Stimulated activated naive CD8-positive, alpha-beta T cell treated with anti-CD3 and anti-CD28 coated beads, Interleukin-15, Interleukin-2, amounts not matched to agents 100 ng/mL and 50 ng/mL, for 24 hours (primary cell): ENCODE data around the gene MYO1E.
A peak's percentile ranks its signal among the peaks of the same experiment; 100 is the strongest.

Experiments
- H3K27ac Mint-ChIP-seq: one replicate; pipeline ENCODE4 v1.8.0; 2021; ENCODE audit warnings: mild to moderate bottlenecking, mixed read lengths
- H3K27me3 Mint-ChIP-seq: one replicate; pipeline ENCODE4 v1.8.0; 2021; ENCODE audit warnings: mixed read lengths
- H3K36me3 Mint-ChIP-seq: one replicate; pipeline ENCODE4 v1.8.0; 2021; ENCODE audit warnings: low read depth, mixed read lengths
- H3K4me1 Mint-ChIP-seq: one replicate; pipeline ENCODE4 v1.8.0; 2021; ENCODE audit warnings: low read depth, mixed read lengths
- H3K4me3 Mint-ChIP-seq: one replicate; pipeline ENCODE4 v1.8.0; 2021; ENCODE audit warnings: mild to moderate bottlenecking, mixed read lengths
- H3K9me3 Mint-ChIP-seq: one replicate; pipeline ENCODE4 v1.8.0; 2021; ENCODE audit warnings: mixed read lengths

MYO1E gene

GRCh38 chr15:59304034-59304795 is 68.5 kb downstream of the MYO1E start:
- Mint-ChIP-seq H3K36me3 (no peaks in the 10 kb centered on the region), H3K4me3 (no peak overlapping the region), H3K27me3 (no peaks in the 10 kb centered on the region), H3K27ac (no peak overlapping the region), H3K4me1 (peaks cover 58% of the 10 kb centered on the region), H3K9me3 (no peaks in the 10 kb centered on the region)

DNA sequence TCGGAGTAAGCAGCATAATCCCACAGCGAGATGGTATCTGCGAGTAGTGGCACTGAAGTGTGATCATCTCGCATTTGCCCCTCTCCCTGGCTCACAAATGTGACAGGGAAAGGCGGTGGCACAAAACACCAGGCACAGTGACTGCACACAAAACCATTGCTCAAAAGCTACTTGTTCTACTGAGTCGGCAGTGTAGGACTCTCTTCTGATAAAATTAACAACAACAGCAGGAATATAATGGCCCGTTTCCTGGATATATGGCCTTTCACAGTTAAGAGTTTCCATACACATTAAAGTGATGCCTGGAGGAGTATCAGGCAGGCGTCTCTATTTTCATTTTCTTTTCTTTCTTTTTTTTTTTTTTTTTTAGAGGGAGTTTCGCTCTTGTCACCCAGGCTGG is 69.0 kb downstream of the MYO1E start:
- Mint-ChIP-seq H3K4me3 (no peak overlapping the region), H3K27me3 (no peaks in the 10 kb centered on the region), H3K9me3 (no peaks in the 10 kb centered on the region), H3K36me3 (no peaks in the 10 kb centered on the region), H3K27ac (no peak overlapping the region), H3K4me1 (peaks cover 64% of the 10 kb centered on the region)

GRCh38 chr15:59303136-59303535 is 69.5 kb downstream of the MYO1E start:
- H3K4me1 Mint-ChIP-seq, result peaks cover 69% of the 10 kb centered on the region
- H3K27ac Mint-ChIP-seq, result no peak overlapping the region
- no peaks in the 10 kb centered on the region for H3K9me3 Mint-ChIP-seq
- no peaks in the 10 kb centered on the region for H3K36me3 Mint-ChIP-seq
- no peak overlapping the region for H3K4me3 Mint-ChIP-seq
- H3K27me3 Mint-ChIP-seq, result no peaks in the 10 kb centered on the region

DNA sequence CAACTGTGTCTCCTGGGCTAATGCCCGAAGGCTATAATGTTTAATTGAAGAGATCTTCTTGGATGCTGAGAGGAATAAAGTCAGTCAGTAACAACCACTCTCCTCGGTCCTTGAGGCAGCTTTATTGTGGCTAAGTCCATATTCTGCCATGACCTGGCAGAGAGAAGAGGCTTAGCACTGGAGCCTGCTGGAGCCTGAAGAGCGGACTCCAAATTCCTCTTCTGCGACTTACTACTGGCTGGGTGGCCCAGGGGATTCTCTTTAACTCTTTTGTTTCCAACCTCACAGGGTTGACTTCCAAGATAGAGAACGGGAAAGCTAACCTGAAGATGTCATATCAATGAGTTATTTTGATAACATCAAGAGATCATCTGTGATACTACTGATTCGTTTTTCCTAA is 71.1 kb downstream of the MYO1E start:
- peak overlapping the region; percentile 74 for H3K27ac Mint-ChIP-seq
- no peaks in the 10 kb centered on the region for H3K36me3 Mint-ChIP-seq
- H3K4me3 Mint-ChIP-seq, result peak overlapping the region; percentile 4
- peaks cover 78% of the 10 kb centered on the region for H3K4me1 Mint-ChIP-seq
- H3K9me3 Mint-ChIP-seq, result no peaks in the 10 kb centered on the region
- H3K27me3 Mint-ChIP-seq, result no peaks in the 10 kb centered on the region

- H3K9me3 Mint-ChIP-seq, result no peaks in the 10 kb centered on the region
- peak overlapping the region; percentile 97 for H3K27ac Mint-ChIP-seq
- no peaks in the 10 kb centered on the region for H3K27me3 Mint-ChIP-seq
- peaks cover 84% of the 10 kb centered on the region for H3K4me1 Mint-ChIP-seq
- no peaks in the 10 kb centered on the region for H3K36me3 Mint-ChIP-seq
- peak overlapping the region; percentile 74 for H3K4me3 Mint-ChIP-seq
Measured at GRCh38 chr15:59300618-59301139, 72.0 kb downstream of the MYO1E start.

DNA sequence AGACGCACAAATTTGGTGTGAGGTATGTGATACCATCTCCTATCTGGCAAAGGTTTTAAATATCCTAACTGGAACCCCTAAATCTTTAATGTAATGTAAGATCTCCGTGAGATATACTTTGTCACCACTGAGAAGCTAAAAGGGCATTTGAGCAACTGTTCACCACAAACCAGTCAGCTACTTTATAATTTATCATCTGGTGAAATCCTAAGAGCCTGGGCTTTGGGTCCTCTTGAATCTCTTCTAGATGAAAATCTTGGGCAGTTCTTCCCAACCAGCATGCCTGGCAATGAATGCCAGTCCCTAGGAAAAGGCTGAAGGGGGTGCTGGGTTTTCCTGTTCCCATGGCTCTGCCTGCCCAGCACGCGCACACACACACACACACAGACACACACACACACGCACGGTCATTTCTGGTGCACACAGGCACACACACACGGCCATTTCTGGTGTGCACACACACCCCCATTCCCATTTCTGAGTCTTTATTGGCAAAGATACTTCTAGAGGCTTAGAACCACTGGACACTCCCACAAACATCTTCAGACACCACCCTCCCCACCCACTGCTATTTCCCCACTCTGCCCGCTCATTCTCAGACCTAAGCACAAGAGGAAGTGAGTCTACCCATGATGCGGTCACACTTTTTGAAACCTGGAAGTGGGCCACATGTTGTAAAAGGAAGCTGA is 72.6 kb downstream of the MYO1E start:
- no peaks in the 10 kb centered on the region for H3K9me3 Mint-ChIP-seq
- H3K27ac Mint-ChIP-seq, result peak overlapping the region; percentile 97
- no peaks in the 10 kb centered on the region for H3K27me3 Mint-ChIP-seq
- H3K4me1 Mint-ChIP-seq, result peaks cover 81% of the 10 kb centered on the region
- H3K4me3 Mint-ChIP-seq, result peak overlapping the region; percentile 74
- no peaks in the 10 kb centered on the region for H3K36me3 Mint-ChIP-seq

DNA sequence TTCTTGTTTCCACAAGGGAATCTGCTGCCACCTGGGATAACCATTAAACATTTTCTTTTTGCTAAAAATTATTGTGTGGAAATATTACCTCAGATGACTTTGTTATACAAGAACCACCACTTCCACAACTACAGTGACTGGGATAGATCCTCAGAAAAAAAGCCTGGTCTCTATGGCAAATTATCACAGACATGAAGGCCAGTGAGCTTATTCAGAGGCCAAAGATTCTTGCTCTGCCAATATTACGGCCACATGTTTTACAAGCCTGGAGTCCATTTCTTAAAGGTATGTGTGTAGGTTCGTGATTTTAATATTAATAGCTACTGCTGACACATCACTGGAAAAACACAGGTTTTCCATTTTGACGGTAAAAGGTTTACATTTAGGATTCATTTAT is 73.8 kb downstream of the MYO1E start:
- peak overlapping the region; percentile 79 for H3K27ac Mint-ChIP-seq
- H3K36me3 Mint-ChIP-seq, result no peaks in the 10 kb centered on the region
- no peak overlapping the region for H3K4me3 Mint-ChIP-seq

DNA sequence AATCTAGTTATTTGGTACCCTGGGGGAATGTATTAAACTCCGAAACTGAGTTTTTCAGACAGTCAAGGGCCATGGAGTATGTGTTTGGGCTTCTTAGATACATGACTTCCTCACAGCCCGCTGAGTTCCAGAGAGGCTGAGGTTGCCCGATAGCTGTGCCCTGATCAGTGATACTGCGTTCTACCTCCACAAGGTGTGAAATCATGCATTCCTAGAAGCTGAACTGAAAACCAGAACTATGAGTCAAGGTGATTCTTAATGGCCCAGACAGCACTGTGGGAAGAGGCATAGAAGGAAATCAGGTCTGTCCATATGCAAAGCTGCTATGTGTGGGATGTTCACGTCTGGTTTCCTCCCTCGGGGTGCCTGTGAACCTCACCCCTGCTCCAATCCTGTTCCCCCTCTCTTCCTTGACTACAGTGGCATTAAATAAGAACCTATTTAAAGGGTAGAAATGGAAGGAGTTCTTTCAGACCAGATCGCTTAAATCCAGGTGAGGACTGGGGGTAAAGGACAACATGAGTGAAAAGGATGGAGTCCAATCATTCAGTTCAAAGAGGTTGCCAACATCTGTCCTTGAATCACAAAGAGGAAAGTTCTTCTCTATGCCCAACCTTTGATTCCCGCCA is 74.3 kb downstream of the MYO1E start:
- Mint-ChIP-seq H3K4me1 (peaks cover 71% of the 10 kb centered on the region), H3K4me3 (peak overlapping the region; percentile 49), H3K27ac (peak overlapping the region; percentile 79), H3K27me3 (no peaks in the 10 kb centered on the region), H3K36me3 (no peaks in the 10 kb centered on the region), H3K9me3 (no peaks in the 10 kb centered on the region)

More for the DNA sequence above, 73.8 kb downstream of the MYO1E start:
- no peaks in the 10 kb centered on the region for H3K27me3 Mint-ChIP-seq
- H3K9me3 Mint-ChIP-seq, result no peaks in the 10 kb centered on the region
- peaks cover 76% of the 10 kb centered on the region for H3K4me1 Mint-ChIP-seq

DNA sequence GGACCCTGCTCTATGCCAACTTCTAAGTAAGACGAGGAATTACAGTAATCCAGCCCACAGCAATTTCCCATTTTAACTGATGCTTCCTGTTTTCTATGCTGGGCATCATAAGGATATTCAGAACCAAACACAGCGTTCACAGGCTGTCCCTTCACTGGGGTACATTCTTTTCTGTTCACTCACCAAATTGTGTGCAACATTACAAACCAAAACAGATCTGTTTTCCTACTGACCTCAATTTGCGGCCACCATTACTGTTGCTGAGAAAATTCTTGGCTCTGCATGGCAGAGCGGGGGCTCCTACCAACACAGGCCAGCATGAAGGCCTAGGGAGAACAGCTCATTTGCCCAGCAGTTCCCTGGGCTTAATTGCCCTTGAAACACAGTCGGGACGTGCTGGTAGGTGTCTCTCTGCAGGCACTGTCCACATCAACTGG is 76.5 kb downstream of the MYO1E start:
- Mint-ChIP-seq H3K9me3 (no peaks in the 10 kb centered on the region), H3K4me3 (no peak overlapping the region), H3K27ac (no peak overlapping the region), H3K36me3 (no peaks in the 10 kb centered on the region), H3K27me3 (no peaks in the 10 kb centered on the region), H3K4me1 (peaks cover 62% of the 10 kb centered on the region)

DNA sequence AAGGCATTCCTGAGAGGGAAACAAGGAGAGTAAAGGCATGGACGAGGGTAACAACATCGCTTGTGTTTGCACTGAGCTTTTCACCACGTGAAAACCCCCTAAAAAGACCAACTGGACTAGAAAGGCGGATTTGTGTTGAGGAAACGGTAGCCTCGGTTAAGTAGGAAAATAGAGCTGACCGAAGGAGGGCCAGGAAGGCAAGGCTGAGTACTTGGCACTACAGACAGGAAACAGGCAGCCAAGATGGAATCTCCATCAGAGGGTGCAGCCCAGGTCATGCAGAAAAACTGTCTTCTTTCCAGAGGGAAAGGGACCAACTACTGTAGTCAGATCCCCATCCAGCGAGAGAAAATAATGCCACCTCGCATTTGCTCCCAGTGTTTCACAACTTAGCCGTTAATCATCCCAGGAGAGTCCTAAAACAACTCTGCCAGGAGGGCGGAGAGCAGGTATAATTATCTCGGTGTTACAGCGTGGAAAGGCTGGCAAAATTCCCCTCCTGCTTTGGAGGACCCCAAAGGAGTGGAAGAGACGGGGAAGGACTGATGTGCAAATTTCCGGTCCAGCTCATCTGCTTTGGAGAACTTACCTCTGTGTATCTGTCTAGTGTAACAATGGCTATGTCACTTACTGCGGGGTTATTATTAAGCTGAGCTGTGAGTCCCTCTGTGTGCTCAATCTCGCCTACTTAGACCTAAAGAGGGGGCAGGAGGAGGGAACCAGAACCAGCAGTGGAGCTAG is 77.2 kb downstream of the MYO1E start:
- Mint-ChIP-seq H3K4me3 (no peak overlapping the region), H3K4me1 (peaks cover 55% of the 10 kb centered on the region), H3K27ac (no peak overlapping the region), H3K27me3 (no peaks in the 10 kb centered on the region), H3K9me3 (no peaks in the 10 kb centered on the region), H3K36me3 (no peaks in the 10 kb centered on the region)

DNA sequence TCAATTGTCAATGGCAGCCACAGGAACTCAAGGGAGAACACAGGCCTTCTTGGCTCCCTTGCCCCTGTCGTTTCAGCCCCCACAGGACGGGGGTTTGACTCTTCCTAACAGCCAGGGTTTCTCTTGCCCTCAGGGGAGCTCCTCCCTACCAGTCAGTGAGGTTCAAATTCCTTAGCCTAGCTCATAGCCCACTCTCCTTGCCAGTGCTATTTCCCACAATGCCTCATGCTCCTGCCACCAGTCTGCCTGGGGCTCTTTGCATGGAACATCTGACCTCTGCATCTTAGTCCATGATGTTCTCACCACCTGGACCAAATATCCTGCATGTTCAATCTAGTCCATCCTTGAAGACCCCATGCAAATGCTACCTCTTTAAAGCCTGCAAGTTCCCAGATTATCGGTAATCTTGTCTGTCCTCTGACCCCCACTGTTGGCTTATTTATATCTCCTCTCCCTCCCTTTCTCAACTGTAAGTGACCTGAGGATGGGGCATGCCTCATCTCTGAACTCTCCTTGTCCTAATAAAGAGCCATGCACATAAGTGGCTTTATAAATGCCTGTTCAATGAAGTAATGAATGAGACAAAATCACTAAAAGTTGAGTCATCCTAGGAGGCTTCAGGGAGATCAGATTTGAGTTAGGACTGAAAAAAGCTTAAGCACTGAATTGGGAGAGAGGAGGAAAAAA is 78.0 kb downstream of the MYO1E start:
- no peaks in the 10 kb centered on the region for H3K27me3 Mint-ChIP-seq
- no peaks in the 10 kb centered on the region for H3K9me3 Mint-ChIP-seq
- no peaks in the 10 kb centered on the region for H3K36me3 Mint-ChIP-seq
- no peak overlapping the region for H3K4me3 Mint-ChIP-seq
- H3K27ac Mint-ChIP-seq, result no peak overlapping the region
- H3K4me1 Mint-ChIP-seq, result peaks cover 48% of the 10 kb centered on the region

- Mint-ChIP-seq H3K36me3 (no peaks in the 10 kb centered on the region), H3K4me1 (peaks cover 26% of the 10 kb centered on the region), H3K27me3 (no peaks in the 10 kb centered on the region), H3K4me3 (no peak overlapping the region), H3K27ac (no peak overlapping the region), H3K9me3 (no peaks in the 10 kb centered on the region)
Measured at GRCh38 chr15:59292442-59293151, 80.1 kb downstream of the MYO1E start.

- H3K4me3 Mint-ChIP-seq, result no peak overlapping the region
- no peaks in the 10 kb centered on the region for H3K9me3 Mint-ChIP-seq
- no peak overlapping the region for H3K27ac Mint-ChIP-seq
- no peaks in the 10 kb centered on the region for H3K27me3 Mint-ChIP-seq
- no peaks in the 10 kb centered on the region for H3K36me3 Mint-ChIP-seq
- peaks cover 19% of the 10 kb centered on the region for H3K4me1 Mint-ChIP-seq
Measured at GRCh38 chr15:59291213-59291549, 81.5 kb downstream of the MYO1E start.
